Measurements from ENCODE around the gene ADAT2.

- TF ChIP-seq CTCF (IDR thresholded peaks at IDR 0.05; ENCODE audit: low read length) (no peak), EZH2phosphoT487 (IDR thresholded peaks at IDR 0.05; ENCODE audit: low read length) (no peak)
Observed at GRCh38 chr6:143394389-143394788, 56.1 kb downstream of the ADAT2 start.
